ENCODE measurements around the gene SLC44A3.

Gene SLC44A3

DNA sequence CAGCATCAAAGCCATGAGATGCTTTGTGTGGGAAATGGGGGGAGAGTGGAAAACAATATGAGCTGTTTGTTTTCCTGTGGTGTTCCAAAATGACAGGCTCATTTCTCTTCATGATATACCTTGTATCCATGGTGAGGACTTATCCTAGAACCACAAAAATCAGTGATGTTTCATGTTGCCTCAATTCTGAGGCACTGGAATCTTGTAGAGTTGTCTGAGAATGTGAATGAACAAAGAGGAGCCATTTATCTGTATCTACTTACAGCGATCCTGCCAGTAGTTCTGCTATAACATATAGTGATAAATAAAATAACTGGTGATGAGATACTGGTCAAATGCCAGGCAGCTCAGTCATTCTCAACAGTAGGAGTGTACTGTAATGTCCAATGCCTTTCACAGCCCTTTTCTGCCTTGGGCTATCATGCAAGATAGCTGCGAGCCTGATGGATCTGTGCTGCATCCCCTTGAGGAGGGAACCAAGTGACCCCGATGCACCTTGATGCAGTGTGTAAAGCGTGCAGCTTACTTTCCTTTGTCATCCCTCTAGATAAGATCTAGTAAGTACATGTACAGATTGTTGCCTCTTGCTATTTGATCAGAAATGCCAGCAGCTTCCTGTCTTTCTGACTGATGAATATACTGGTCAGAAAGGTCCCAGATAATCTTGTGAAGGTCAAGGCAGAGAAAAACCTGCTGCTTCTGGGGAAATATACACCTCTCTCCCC lies 52.8 kb downstream of the SLC44A3 start:
- no peak for DNase-seq (ENCODE audit: low spot score)
- TF ChIP-seq, protein P1, sequence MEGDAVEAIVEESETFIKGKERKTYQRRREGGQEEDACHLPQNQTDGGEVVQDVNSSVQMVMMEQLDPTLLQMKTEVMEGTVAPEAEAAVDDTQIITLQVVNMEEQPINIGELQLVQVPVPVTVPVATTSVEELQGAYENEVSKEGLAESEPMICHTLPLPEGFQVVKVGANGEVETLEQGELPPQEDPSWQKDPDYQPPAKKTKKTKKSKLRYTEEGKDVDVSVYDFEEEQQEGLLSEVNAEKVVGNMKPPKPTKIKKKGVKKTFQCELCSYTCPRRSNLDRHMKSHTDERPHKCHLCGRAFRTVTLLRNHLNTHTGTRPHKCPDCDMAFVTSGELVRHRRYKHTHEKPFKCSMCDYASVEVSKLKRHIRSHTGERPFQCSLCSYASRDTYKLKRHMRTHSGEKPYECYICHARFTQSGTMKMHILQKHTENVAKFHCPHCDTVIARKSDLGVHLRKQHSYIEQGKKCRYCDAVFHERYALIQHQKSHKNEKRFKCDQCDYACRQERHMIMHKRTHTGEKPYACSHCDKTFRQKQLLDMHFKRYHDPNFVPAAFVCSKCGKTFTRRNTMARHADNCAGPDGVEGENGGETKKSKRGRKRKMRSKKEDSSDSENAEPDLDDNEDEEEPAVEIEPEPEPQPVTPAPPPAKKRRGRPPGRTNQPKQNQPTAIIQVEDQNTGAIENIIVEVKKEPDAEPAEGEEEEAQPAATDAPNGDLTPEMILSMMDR (IDR thresholded peaks at IDR 0.05; ENCODE audit: extremely low read depth, missing control alignments): no peak

DNA sequence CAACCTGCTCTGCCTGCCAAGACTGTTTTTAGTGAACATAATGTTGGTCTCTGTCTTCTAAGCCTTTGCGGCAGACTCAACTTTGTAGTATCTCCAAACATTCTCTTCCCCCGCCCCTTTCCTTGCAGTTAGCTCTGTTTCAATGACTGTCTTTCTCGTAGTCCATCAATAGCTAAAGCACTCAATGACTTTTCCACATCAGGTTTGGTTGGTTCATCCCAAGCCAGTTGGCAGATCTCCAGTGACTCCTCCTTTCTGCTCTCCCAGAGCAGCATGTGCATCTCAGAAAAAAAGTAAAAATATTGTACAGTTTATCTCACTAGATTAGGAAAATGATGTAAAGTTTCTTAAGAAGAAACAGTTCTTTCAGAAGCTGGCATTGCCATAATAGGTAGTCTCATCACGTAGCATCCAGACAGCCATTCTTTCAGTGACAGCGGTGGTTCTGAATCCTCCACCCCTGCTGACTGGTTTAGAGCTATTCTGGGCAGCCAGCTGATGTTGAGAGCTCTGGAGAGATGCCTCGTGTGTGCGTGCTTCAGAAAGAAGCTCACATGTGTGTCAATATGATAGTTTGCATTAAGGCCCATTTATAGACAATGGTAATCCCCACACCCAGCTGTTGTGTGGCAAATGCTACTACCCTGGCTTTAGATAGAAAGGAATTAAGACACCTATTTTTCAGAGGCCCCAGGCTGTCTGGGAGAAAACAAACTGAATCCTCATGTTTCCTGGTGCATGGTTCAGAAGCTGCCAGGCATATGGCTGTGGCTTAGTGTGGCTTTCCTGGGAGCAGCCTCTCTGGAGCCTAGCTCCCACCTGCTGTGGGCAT lies 53.6 kb downstream of the SLC44A3 start:
- no peak for DNase-seq (ENCODE audit: low spot score)
- TF ChIP-seq, protein P1 (IDR thresholded peaks at IDR 0.05; ENCODE audit: extremely low read depth, missing control alignments): no peak

DNA sequence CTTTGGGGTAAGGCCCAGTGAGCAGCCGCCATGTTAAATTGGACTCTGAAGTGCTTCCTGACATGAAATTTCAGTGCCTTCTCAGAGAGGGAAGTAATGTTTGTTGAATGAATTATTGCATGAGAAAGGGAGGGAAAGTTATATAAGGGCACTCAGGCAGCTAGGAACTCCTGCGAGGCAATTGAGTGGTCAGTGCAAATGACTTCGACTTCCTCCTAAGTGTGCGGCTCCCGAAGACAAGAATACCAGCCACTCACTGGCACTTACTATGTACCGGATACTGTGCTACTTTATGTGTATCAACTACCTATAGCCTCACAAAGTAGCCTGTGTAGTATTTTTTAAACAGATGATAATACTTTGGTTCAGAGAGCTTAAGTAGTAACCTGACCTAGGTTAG lies 54.3 kb downstream of the SLC44A3 start:
- TF ChIP-seq, protein P1 (IDR thresholded peaks at IDR 0.05; ENCODE audit: extremely low read depth, missing control alignments): no peak
- no peak for DNase-seq (ENCODE audit: low spot score)

DNA sequence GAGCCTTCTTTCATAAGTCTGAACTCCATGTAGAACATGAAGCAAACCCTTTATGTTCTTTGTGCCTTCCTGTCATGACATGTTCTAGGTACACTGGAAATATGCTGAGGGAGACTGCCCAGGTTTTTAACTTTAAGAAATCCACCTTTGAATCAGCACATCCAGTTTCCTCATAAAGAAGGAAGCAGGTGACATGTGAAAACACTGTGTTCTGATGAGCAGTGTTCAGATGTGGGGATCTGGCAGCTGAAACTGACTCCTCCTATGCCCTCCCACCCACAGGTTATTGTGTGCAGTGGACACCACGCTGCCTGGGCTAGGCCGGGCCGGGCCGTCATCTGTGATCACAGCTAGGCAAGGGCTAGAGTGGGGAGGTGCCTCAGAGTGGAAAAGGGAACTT lies 55.6 kb downstream of the SLC44A3 start:
- TF ChIP-seq, protein P1 (IDR thresholded peaks at IDR 0.05; ENCODE audit: extremely low read depth, missing control alignments): no peak
- DNase-seq (ENCODE audit: low spot score): no peak

DNA sequence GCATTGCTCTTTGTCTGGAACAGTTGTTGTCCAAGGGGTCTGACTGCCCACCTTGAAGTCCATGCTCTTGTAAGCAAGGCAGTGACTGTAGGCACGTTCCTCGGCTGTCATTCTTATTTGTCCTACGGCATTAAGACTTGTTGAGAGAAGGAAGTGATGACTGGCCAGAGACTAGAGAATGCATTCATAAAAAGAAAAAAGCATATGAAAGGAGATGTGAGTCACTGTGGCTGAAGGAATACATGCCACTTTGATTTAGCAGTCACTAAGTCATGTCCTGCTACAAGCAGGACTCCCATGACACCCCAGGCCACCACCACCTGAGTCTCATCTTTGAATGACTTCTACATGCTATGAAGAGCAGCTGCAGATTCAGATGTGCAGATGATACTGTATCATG lies 56.2 kb downstream of the SLC44A3 start:
- TF ChIP-seq, protein P1 (IDR thresholded peaks at IDR 0.05; ENCODE audit: extremely low read depth, missing control alignments): no peak
- DNase-seq (ENCODE audit: low spot score): no peak

DNA sequence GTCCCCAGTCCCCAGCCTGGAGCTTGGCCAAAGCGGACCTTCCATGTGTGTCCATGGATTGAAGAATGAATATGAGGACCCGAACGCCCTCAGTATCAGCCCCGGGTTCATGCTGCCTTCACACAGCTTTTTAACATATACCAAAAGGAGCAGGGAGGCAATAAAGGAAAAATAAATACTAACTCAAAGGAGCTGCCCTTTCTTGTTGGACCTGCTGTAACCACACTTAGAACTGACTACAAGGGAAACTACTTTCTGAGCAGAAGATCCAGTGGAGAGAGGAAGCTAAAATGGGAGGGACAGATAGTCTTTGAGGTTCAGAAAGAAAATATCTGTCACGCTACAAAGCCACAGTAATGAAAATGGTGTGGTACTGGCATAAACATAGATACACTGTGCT lies 58.2 kb downstream of the SLC44A3 start:
- DNase-seq (ENCODE audit: low spot score): no peak
- TF ChIP-seq, protein P1 (IDR thresholded peaks at IDR 0.05; ENCODE audit: extremely low read depth, missing control alignments): no peak

DNA sequence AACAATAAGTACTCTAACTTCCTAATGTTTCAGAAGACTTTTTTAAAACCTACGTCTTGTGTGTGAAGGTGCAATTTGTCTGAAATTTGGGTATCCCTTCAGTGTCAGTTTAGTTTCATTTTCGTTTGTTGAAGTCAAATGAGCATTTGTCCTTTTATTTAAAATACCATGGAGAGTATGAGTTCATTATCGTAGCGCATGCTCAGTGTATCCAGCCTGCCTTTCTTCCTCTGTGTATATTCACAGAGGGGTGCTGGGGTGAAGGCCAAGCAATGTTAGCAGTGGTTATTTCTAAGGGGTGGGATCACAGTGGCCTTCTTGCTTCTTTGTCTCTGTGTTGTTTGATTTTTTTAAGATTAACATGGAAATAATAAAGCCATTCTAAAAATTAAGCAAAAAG lies 63.5 kb downstream of the SLC44A3 start:
- DNase-seq (ENCODE audit: low spot score): peak; percentile 9
- TF ChIP-seq, protein P1 (IDR thresholded peaks at IDR 0.05; ENCODE audit: extremely low read depth, missing control alignments): no peak

Measured in GM20000 (cell line).